Stimulated activated CD4-positive, alpha-beta T cell treated with anti-CD3 and anti-CD28 coated beads, Interleukin-12 subunit alpha, Interleukin-12 subunit beta, amount 100 ng/mL, for 4 hours (primary cell): ENCODE measurements around the gene HSP90AA1.
"Not testable (repeated sequence)": the region's sequence is repeated elsewhere in the genome, so short reads cannot be mapped to it uniquely, and the experiment has no call there.

ENCODE experiments used
- DNase-seq: peaks from one replicate; pipeline ENCODE4 v3.0.0-alpha.2; 2020

HSP90AA1 gene

GRCh38 chr14:102086972-102087761, at the start of gene HSP90AA1:
Gene HSP90AA1 (minus strand): TSS chr14:102087044. CDS start chr14:102086378, 666 bp downstream.
- DNase-seq, result peak; percentile 99

- DNase-seq, result not testable (repeated sequence)
Measured at GRCh38 chr14:102135456-102135855, 48.6 kb upstream of the HSP90AA1 start.

- DNase-seq, result not testable (repeated sequence)
Measured at GRCh38 chr14:102134719-102135118, 47.9 kb upstream of the HSP90AA1 start.

GRCh38 chr14:102134021-102134420, 47.2 kb upstream of the HSP90AA1 start:
- not testable (repeated sequence) for DNase-seq

- DNase-seq, result no peak
Measured at GRCh38 chr14:102131741-102132140, 44.9 kb upstream of the HSP90AA1 start.

GRCh38 chr14:102126807-102127455, 40.1 kb upstream of the HSP90AA1 start:
- no peak for DNase-seq

GRCh38 chr14:102125546-102125945, 38.7 kb upstream of the HSP90AA1 start:
- DNase-seq, result no peak

- DNase-seq, result no peak
Measured at GRCh38 chr14:102124419-102124818, 37.6 kb upstream of the HSP90AA1 start.

GRCh38 chr14:102121567-102121966, 34.7 kb upstream of the HSP90AA1 start:
- no peak for DNase-seq

GRCh38 chr14:102120888-102121287, 34.0 kb upstream of the HSP90AA1 start:
- DNase-seq, result no peak

- DNase-seq, result no peak
Measured at GRCh38 chr14:102117852-102118251, 31.0 kb upstream of the HSP90AA1 start.

- no peak for DNase-seq
Measured at GRCh38 chr14:102116361-102117180, 29.7 kb upstream of the HSP90AA1 start.

- DNase-seq, result no peak
Measured at GRCh38 chr14:102111101-102111500, 24.3 kb upstream of the HSP90AA1 start.

GRCh38 chr14:102109332-102109731, 22.5 kb upstream of the HSP90AA1 start:
- not testable (repeated sequence) for DNase-seq

GRCh38 chr14:102105369-102105768, 18.5 kb upstream of the HSP90AA1 start:
- DNase-seq, result no peak

- no peak for DNase-seq
Measured at GRCh38 chr14:102103062-102103695, 16.3 kb upstream of the HSP90AA1 start.

GRCh38 chr14:102097441-102098135, 10.7 kb upstream of the HSP90AA1 start:
- no peak for DNase-seq

- peak; percentile 72 for DNase-seq
Measured at GRCh38 chr14:102096569-102097188, 9.8 kb upstream of the HSP90AA1 start.

- no peak for DNase-seq
Measured at GRCh38 chr14:102095871-102096568, 9.2 kb upstream of the HSP90AA1 start.

- DNase-seq, result no peak
Measured at GRCh38 chr14:102095231-102095870, 8.5 kb upstream of the HSP90AA1 start.

GRCh38 chr14:102094101-102094500, 7.3 kb upstream of the HSP90AA1 start:
- DNase-seq, result no peak
